ENCODE data around the gene C1QTNF6. TPM values are rescaled to one million over a fixed set of nuclear protein-coding genes. Genes with fewer than 3 reads are reported as not detected.

The C1QTNF6 gene
- total RNA-seq, 1 donor from 2014 or later, result 6.0 TPM

DNA sequence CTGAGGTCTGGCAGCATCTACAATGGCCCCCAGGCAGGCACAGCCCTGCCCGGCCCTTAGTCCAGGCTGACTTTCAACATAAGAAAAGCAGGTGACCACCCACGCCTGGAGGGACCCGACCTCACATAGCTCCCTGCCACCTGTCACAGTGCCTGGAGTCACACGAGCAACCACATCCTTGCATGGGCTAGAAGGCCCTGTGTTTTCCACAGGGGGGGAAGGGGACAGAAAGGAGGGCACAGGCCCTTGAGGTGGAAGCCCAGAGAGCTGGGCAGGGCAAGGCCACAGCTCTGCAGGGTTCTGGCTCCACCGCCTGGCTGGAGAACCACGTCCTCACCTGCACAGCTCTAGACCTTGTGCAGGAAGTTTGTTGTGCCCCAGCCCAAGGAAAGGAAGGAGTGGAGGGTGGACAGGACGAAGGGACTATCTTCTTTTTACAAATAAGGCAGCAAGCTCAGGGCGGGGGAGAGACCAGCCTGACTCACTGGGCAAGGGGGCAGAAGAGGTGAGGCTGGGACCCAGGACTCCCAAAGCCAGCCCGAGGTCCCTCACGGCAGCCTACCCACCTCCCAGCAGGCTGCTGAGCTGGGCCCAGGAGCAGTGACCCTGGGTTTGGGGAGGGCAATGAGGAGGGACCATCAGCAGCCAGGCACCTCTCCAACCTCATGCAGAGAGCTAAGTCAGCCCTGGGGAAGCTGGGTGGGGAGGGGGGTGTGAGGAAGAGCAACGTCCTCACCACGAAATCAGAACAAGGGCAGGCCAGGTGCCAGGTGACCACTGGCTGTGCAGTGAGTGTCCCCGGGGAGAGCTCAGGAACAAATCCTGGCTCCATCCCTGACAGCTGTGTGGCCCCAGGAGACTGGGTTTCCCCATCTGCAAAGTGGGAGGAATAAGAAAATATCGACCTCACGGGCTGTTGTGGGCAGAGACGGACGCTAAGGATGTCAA is 4.3 kb downstream of the C1QTNF6 start:
- no peaks in the 10 kb centered on the region for H3K36me3 ChIP-seq (ENCODE audit: insufficient read depth, low read length)
- no peak for DNase-seq (ENCODE audit: low read depth)
- H3K9me3 ChIP-seq (ENCODE audit: insufficient read depth, low read depth, low read length), result no peaks in the 10 kb centered on the region
- Mint-ChIP-seq H3K27me3 (ENCODE audit: low read depth, unreplicated experiment) (peaks cover 13% of the 10 kb centered on the region), H3K4me1 (ENCODE audit: low read depth, unreplicated experiment) (peaks cover 13% of the 10 kb centered on the region), H3K4me3 (ENCODE audit: unreplicated experiment) (no peak overlapping the region), H3K27ac (ENCODE audit: unreplicated experiment) (no peak overlapping the region), H3K36me3 (ENCODE audit: low read depth, unreplicated experiment) (peaks cover 2% of the 10 kb centered on the region), H3K9me3 (ENCODE audit: unreplicated experiment) (peaks cover 2% of the 10 kb centered on the region)
- H3K4me3 ChIP-seq (ENCODE audit: insufficient read depth, low read depth, low read length), result no peak overlapping the region
- H3K4me2 ChIP-seq (ENCODE audit: low read length), result no peak overlapping the region
- no peaks in the 10 kb centered on the region for H3K79me2 ChIP-seq (ENCODE audit: insufficient read depth, low read length)
- no peak overlapping the region for H2AFZ ChIP-seq (ENCODE audit: low read depth, low read length)
- no peaks in the 10 kb centered on the region for H3K27me3 ChIP-seq (ENCODE audit: insufficient read depth, low read length)
- H4K20me1 ChIP-seq (ENCODE audit: insufficient read depth, low read length), result no peaks in the 10 kb centered on the region
- no peak overlapping the region for H3K9ac ChIP-seq (ENCODE audit: low read length)
- no peak overlapping the region for H3K27ac ChIP-seq (ENCODE audit: low read depth, low read length)
- H3K4me1 ChIP-seq (ENCODE audit: insufficient read depth, low read length), result peaks cover 23% of the 10 kb centered on the region
- TF ChIP-seq EZH2 (IDR thresholded peaks at IDR 0.05; ENCODE audit: insufficient read depth, low read length), result no peak
- TF ChIP-seq, protein P1, sequence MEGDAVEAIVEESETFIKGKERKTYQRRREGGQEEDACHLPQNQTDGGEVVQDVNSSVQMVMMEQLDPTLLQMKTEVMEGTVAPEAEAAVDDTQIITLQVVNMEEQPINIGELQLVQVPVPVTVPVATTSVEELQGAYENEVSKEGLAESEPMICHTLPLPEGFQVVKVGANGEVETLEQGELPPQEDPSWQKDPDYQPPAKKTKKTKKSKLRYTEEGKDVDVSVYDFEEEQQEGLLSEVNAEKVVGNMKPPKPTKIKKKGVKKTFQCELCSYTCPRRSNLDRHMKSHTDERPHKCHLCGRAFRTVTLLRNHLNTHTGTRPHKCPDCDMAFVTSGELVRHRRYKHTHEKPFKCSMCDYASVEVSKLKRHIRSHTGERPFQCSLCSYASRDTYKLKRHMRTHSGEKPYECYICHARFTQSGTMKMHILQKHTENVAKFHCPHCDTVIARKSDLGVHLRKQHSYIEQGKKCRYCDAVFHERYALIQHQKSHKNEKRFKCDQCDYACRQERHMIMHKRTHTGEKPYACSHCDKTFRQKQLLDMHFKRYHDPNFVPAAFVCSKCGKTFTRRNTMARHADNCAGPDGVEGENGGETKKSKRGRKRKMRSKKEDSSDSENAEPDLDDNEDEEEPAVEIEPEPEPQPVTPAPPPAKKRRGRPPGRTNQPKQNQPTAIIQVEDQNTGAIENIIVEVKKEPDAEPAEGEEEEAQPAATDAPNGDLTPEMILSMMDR (IDR thresholded peaks at IDR 0.05; ENCODE audit: insufficient read depth, low read depth, low read length), result no peak
- FAIRE-seq, result no peak

GRCh38 chr22:37182949-37183245 is 5.2 kb downstream of the C1QTNF6 start:
- FAIRE-seq (no peak), DNase-seq (ENCODE audit: low read depth) (no peak)
- no peaks in the 10 kb centered on the region for H3K79me2 ChIP-seq (ENCODE audit: insufficient read depth, low read length)
- no peaks in the 10 kb centered on the region for H3K9me3 ChIP-seq (ENCODE audit: insufficient read depth, low read depth, low read length)
- Mint-ChIP-seq H3K9me3 (ENCODE audit: unreplicated experiment) (peaks cover 2% of the 10 kb centered on the region), H3K27ac (ENCODE audit: unreplicated experiment) (no peak overlapping the region), H3K4me1 (ENCODE audit: low read depth, unreplicated experiment) (peaks cover 14% of the 10 kb centered on the region), H3K36me3 (ENCODE audit: low read depth, unreplicated experiment) (peaks cover 2% of the 10 kb centered on the region), H3K27me3 (ENCODE audit: low read depth, unreplicated experiment) (peaks cover 19% of the 10 kb centered on the region), H3K4me3 (ENCODE audit: unreplicated experiment) (no peak overlapping the region)
- H4K20me1 ChIP-seq (ENCODE audit: insufficient read depth, low read length), result no peaks in the 10 kb centered on the region
- peaks cover 15% of the 10 kb centered on the region for H3K4me1 ChIP-seq (ENCODE audit: insufficient read depth, low read length)
- no peak overlapping the region for H2AFZ ChIP-seq (ENCODE audit: low read depth, low read length)
- no peaks in the 10 kb centered on the region for H3K36me3 ChIP-seq (ENCODE audit: insufficient read depth, low read length)
- no peak for TF ChIP-seq EZH2 (IDR thresholded peaks at IDR 0.05; ENCODE audit: insufficient read depth, low read length)
- TF ChIP-seq, protein P1 (IDR thresholded peaks at IDR 0.05; ENCODE audit: insufficient read depth, low read depth, low read length), result no peak
- H3K27ac ChIP-seq (ENCODE audit: low read depth, low read length), result no peak overlapping the region
- H3K4me2 ChIP-seq (ENCODE audit: low read length), result no peak overlapping the region
- H3K4me3 ChIP-seq (ENCODE audit: insufficient read depth, low read depth, low read length), result no peak overlapping the region
- H3K9ac ChIP-seq (ENCODE audit: low read length), result no peak overlapping the region
- H3K27me3 ChIP-seq (ENCODE audit: insufficient read depth, low read length), result no peaks in the 10 kb centered on the region

Measured in astrocyte (in vitro differentiated cells and primary cell).